Stimulated activated CD8-positive, alpha-beta memory T cell treated with anti-CD3 and anti-CD28 coated beads, Interleukin-7, amount 100 ng/mL, for 4 hours (primary cell): ENCODE data around the gene CLK2.
A peak's percentile ranks its signal among the peaks of the same experiment; 100 is the strongest.
"Not testable (repeated sequence)": the region's sequence is repeated elsewhere in the genome, so short reads cannot be mapped to it uniquely, and the experiment has no call there.

Experiments used
- DNase-seq, 2 donors: peaks; one replicate each; pipeline ENCODE4 v3.0.0-alpha.2; 2020; ENCODE audit warnings: low read depth in 2 of 2

The CLK2 gene

GRCh38 chr1:155242805-155243358, 30.4 kb downstream of the CLK2 start:
- no peak for DNase-seq

- DNase-seq = no peak
These were observed 31.5 kb downstream of the CLK2 start for GRCh38 chr1:155241841-155242264.

GRCh38 chr1:155241069-155241679, 32.1 kb downstream of the CLK2 start:
- DNase-seq = peak; percentile 47 to 68

- DNase-seq = no peak
These were observed 36.9 kb downstream of the CLK2 start for GRCh38 chr1:155236451-155236850.

- DNase-seq = not testable (repeated sequence)
These were observed 37.9 kb downstream of the CLK2 start for GRCh38 chr1:155235375-155235774.

GRCh38 chr1:155233502-155233901, 39.8 kb downstream of the CLK2 start:
- not testable (repeated sequence) for DNase-seq

GRCh38 chr1:155232001-155232978, 41.0 kb downstream of the CLK2 start:
- DNase-seq = not testable (repeated sequence)

- not testable (repeated sequence) for DNase-seq
These were observed 42.0 kb downstream of the CLK2 start for GRCh38 chr1:155231302-155231701.

GRCh38 chr1:155228096-155228427, 45.2 kb downstream of the CLK2 start:
- DNase-seq = no peak

GRCh38 chr1:155227261-155228095, 45.8 kb downstream of the CLK2 start:
- DNase-seq = peak; percentile 98 to 100

GRCh38 chr1:155226910-155227260, 46.4 kb downstream of the CLK2 start:
- DNase-seq = peak in 1 of 2 donors; percentile 47

- DNase-seq = peak; percentile 69 to 88
These were observed 47.0 kb downstream of the CLK2 start for GRCh38 chr1:155226188-155226909.

GRCh38 chr1:155225404-155225759, 47.9 kb downstream of the CLK2 start:
- DNase-seq = not testable (repeated sequence)

- no peak for DNase-seq
These were observed 50.3 kb downstream of the CLK2 start for GRCh38 chr1:155223047-155223446.

- not testable (repeated sequence) for DNase-seq
These were observed 52.9 kb downstream of the CLK2 start for GRCh38 chr1:155220211-155220965.

- no peak for DNase-seq
These were observed 53.7 kb downstream of the CLK2 start for GRCh38 chr1:155219592-155220031.

GRCh38 chr1:155218854-155219591, 54.3 kb downstream of the CLK2 start:
- DNase-seq = no peak

- DNase-seq = not testable (repeated sequence)
These were observed 58.6 kb downstream of the CLK2 start for GRCh38 chr1:155214702-155215101.
